GM19324 (cell line): ENCODE data around the gene AUTS2.
"Not testable (repeated sequence)": the region's sequence is repeated elsewhere in the genome, so short reads cannot be mapped to it uniquely, and the experiment has no call there.

Experiments used
- ATAC-seq: cut with Tn5 transposase; IDR thresholded peaks from one replicate; pipeline ENCODE4 v1.9.1; 2021; ENCODE audit warnings: mild to moderate bottlenecking, moderate library complexity; ENCODE audit not compliant: unreplicated experiment, low FRiP score

AUTS2 gene

DNA sequence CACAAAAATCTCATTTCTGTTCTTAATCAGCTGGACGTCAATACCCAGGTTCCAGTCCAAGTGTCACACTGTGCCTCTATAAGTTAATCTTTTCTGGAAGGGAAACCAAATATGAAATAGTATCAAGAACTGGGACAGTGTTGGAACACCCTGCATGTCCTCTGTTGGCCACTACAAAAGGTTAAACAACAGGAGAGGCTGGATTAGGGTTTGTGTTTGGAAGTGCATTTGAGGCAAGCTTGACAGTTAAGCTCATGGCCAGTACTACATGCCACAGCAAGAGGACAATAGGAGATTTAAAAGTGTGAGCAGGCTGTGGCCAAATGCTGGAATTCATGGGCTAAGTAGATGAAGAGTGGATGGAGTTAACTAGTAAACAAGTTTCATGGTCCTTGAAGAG, 751.5 kb downstream of the AUTS2 start:
- no peak for ATAC-seq

- ATAC-seq = no peak
Observed at GRCh38 chr7:70352088-70352487, 753.8 kb downstream of the AUTS2 start.

GRCh38 chr7:70352906-70353305, 754.6 kb downstream of the AUTS2 start:
- no peak for ATAC-seq

DNA sequence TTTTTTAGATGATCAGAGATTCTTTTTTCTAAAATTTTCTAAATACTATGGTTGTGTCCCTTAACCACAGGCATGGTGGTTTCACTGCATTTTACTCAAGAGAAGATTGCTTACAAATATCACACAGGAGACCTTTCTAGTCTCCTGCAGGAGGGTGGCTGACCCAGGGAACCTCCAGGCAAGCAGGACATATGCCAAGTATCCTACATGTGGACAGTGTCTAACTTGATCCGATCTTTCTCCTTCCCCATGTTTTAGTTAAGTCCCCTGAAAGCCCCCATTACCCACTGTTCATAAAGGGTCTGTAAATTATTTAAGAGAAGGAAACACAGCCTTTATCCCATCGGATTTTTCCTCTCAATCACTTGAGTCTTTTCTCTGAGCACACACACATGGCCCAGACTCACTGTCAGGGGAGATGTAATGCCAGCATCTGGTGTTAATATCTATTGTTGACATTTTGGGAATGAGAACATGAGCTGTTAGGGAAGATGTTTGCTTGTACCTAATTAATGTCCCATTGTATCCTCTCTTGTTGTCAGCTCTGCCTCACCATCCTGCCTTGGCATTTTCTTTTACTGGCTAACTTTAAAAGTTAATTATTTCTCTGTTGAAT, 755.2 kb downstream of the AUTS2 start:
- ATAC-seq = no peak

- no peak for ATAC-seq
Observed at GRCh38 chr7:70353946-70354335, 755.7 kb downstream of the AUTS2 start.

GRCh38 chr7:70354409-70355169, 756.3 kb downstream of the AUTS2 start:
- ATAC-seq = no peak

DNA sequence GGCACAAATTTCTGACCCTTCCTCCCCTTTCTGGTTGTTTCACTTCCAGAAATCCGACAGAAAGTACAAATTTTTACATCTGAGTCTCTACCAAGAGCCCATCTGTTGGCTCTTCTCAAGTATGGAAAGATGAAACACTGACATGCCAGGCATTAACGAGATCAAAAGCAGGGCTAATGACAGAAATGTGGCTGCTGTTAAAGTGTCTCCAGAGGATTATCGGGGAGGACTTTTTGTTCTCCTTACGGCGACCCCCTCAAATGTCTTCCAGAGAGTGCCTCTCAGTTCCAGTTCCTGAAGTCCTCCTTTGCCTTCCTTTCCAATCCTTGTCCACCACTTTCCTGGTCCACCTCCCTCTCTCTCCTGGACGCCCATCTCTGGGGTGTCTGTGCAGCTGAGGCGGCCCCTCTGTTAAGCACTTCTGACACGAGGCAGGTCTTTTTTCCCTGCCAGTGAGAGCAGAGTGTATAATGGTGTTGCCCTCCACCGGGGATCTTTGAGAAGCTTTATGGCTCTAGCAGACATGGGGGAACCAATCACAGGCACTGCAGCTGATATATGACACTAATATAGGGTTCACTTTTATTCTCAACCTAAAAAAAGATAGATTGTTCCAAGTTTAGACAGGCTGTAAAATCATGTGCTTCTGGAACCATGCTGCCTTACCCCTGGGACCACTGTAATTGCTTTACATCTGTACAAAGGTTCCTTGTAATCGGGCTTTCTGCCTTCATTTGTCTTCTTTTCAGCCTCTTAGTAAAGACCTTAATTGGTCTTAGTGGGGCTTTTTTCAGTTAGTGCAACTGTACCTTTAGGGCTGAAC, 757.1 kb downstream of the AUTS2 start:
- ATAC-seq = no peak

GRCh38 chr7:70356085-70356786, 758.0 kb downstream of the AUTS2 start:
- no peak for ATAC-seq

DNA sequence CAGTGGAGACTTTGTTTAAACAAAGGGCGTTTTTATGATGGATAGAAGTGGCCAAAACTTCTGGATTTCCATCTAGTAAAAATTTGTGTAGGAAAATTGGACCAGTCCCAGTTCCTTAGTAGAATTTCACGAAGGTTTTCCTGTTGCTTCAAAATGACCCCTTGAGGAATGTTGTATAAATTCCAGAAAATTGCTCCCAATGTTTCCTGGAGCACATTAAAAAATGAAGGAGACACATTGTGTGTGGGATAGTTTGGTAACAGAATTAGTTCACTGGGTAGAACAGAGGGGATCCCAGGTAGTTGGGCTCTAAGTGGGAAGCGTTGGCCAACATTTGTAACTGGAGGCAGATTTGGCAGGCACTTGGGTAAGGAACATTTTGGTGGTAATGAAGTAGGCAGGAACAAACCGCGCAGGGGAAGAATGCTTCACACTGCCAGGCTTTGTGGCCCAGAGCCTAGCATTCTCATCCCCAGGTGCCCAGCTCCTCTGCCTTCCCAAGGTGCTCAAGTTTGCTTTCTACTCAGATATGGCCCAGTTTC, 758.6 kb downstream of the AUTS2 start:
- no peak for ATAC-seq

GRCh38 chr7:70360557-70360956, 762.3 kb downstream of the AUTS2 start:
- ATAC-seq = no peak

DNA sequence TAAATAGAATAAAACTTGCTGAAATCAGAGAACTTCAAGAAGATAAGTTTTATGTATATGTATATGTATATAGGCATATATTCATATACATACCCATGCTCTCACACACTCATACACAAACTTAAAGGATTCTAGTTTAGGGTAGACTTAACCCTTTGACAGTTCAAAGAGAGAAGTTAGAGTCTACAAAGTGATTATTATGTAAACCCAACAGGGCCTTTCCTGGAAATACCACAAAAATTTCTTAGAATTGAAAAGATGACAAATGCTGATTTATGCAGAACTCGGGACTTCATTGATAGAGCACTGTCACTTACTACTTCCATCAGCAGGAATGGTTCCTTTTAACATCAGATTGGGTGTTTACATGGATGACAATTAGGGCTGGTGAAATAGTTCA, 763.5 kb downstream of the AUTS2 start:
- no peak for ATAC-seq

- ATAC-seq = not testable (repeated sequence)
Observed at GRCh38 chr7:70364393-70364792, 766.1 kb downstream of the AUTS2 start.

DNA sequence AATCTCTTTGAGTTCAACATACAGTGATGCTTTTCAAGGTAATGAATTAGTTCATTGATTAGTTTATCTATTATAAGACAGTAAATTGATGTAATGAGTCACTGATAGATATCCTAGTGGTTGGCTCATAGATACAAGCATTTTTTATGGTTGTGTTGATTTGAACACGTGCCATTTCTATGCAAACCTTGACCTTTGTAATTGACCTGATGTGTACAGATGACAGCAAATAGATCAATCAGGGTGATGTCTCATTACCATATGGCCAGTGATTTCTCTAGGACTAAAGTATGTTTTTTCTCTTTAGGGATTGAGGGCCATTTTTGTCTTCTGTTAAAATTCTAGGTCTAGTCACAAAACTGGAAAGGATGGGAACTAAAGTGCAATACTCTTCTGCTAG, 773.4 kb downstream of the AUTS2 start:
- ATAC-seq = no peak

DNA sequence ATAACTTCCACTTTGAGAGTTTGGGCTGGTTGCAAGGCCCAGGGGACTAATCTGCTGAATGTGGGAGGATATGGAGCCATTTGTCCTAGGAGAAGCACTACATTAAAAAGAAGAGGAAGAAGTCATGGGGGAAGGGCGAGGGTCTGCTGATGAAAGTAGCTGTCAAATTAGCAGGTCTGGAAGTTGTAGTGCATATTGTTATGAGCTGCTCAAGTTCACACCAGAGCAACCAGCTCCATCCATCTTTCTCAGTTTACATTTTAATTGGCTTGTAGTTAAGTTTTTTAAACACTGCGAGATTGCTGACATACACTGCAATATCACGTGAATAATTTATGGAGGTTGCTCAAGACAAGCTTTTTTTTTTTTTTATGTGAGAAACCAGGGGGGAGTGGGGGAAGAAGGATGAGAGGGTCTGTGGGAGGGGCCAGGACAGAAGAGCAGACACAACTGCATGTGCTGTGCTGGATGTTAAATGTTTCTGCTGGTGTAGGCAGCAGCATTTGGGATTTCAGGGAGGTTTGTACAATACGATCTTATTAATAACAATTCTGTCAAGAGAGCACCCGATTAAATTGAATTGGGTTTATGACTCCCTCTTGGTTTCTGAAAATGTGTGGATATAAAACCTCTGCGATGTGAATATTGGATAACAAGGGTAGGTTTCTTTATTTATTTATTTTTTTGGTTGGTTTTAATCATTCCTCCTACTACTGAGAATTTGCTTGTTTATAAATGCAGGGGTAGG, 774.7 kb downstream of the AUTS2 start:
- no peak for ATAC-seq

GRCh38 chr7:70374772-70375533, 776.7 kb downstream of the AUTS2 start:
- ATAC-seq = no peak

GRCh38 chr7:70376561-70377031, 778.3 kb downstream of the AUTS2 start:
- ATAC-seq = no peak

- no peak for ATAC-seq
Observed at GRCh38 chr7:70377957-70378356, 779.7 kb downstream of the AUTS2 start.

DNA sequence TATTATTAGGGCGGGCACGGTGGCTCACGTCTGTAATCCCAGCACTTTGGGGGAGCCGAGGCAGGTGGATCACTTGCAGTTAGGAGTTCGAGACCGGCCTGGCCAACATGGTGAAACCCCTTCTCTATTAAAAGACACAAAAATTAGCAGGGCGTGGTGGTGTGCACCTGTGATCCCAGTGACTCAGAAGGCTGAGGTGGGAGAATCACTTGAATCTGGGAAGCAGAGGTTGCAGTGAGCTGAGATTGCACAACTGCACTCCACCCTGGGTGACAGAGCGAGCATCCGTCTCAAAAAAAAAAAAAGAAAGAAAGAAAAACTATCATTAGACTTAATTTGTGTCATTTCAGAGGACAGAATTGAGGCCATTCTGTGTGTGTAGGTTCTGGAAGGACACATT, 780.9 kb downstream of the AUTS2 start:
- ATAC-seq = no peak

DNA sequence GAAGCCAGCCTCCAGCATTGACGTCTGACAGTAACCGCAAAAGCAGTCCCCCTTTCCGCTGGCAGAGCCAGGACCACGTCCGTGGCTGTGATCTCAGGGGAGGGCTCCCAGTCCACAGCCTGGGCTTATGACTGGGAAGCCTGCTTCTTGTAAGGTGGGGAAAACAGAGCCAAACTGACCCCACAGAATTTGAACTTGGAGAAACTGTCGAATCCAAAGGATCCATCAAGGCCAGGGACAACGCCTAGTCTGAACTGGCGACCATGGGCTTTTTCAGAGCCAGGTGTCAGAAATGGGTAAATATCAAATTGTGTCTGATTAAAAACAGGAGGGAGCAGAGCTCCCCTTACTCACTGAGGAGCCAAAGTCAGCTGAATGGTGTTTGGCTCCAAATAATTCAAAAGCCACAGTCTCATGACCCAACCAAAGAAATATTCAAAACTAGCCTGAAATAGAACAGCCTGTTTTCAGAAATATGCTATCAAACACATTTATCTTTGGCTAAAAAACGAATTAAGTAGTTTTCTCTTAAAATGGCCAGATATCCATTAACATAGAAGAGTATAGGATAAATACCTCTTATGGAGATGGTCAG, 782.2 kb downstream of the AUTS2 start:
- no peak for ATAC-seq
